Gastrocnemius medialis (tissue), 4 donors: ENCODE results near the gene CD37. TPM values are rescaled to one million over a fixed set of nuclear protein-coding genes. Genes with fewer than 3 reads are reported as not detected.
A peak's percentile ranks its signal among the peaks of the same experiment; 100 is the strongest.
"Not testable (repeated sequence)": the region's sequence is repeated elsewhere in the genome, so short reads cannot be mapped to it uniquely, and the experiment has no call there.

Experiments used
- ATAC-seq, 2 donors: fragments of 150-250 bp; one replicate each; pipeline ENCODE4 v1.9.1; 2016
- DNase-seq, 2 donors: peaks; one replicate each; pipeline ENCODE4 v3.0.0-alpha.2; 2019
- H3K27ac ChIP-seq, 4 donors: fragments of 200-600 bp; sonication (generic); 1 replicate in 1 of 4; 2 replicates in 3 of 4; pipeline ENCODE4 v1.5.1; 2016 to 2018; ENCODE audit warnings: mild to moderate bottlenecking in 2 of 4, moderate library complexity in 1 of 4
- H3K27me3 ChIP-seq, 3 donors: fragments of 200-600 bp; sonication (generic) in 2 of 3; 1 replicate in 1 of 3; 2 replicates in 2 of 3; pipeline versions ENCODE4 v1.5.1 to v1.6.0; 2016 to 2019; ENCODE audit warnings: mild to moderate bottlenecking in 1 of 3, moderate library complexity in 1 of 3
- H3K36me3 ChIP-seq, 2 donors: fragments of 200-600 bp; sonication (generic) in 1 of 2; one replicate each; pipeline ENCODE4 v1.5.1; 2017 to 2018
- H3K4me1 ChIP-seq, 2 donors: fragments of 200-600 bp; sonication (generic) in 1 of 2; one replicate each; pipeline ENCODE4 v1.5.1; 2016 to 2017; ENCODE audit warnings: mild to moderate bottlenecking in 2 of 2
- H3K4me3 ChIP-seq, 4 donors: fragments of 200-600 bp; sonication (generic) in 3 of 4; 1 replicate in 1 of 4; 2 replicates in 3 of 4; pipeline ENCODE4 v1.5.1; 2016 to 2019; ENCODE audit warnings: mild to moderate bottlenecking in 2 of 4
- H3K9me3 ChIP-seq, 3 donors: fragments of 200-600 bp; sonication (generic) in 2 of 3; 1 replicate in 1 of 3; 2 replicates in 2 of 3; pipeline ENCODE4 v1.5.1; 2016 to 2019
- POLR2A ChIP-seq, 2 donors: fragments of 450-650 bp; IDR thresholded peaks; one replicate each; pipeline ENCODE4 v1.6.1; 2017; ENCODE audit warnings: antibody characterized with exemption in 2 of 2, mild to moderate bottlenecking in 2 of 2, moderate library complexity in 2 of 2
- in situ Hi-C, 4 donors: fragments of 200-750 bp; cut with MboI; loops; one replicate each; pipeline versions ENCODE4 v1.15.0 to v1.8.0; 2017; ENCODE audit warnings: low sequenced_read_pairs in 4 of 4
- intact Hi-C: fragments of 100-400 bp; cut with DNase I; formaldehyde crosslinking; loops from one replicate; pipeline ENCODE4 v1.15.1; 2023; ENCODE audit warnings: low total_unique reads
- total RNA-seq, 4 donors: library from RNA; depleted of rRNA; stranded (reverse); fragments of >200 nt; gene quantifications; one replicate each; pipeline versions ENCODE4 v1.1.0 to v1.2.3, GENCODE V29; 2016
- TF ChIP-seq, protein P1 (sequence below), 5 experiments: fragments of 450-650 bp in 3 of 5; fragments of 200-600 bp in 2 of 5; sonication (generic) in 2 of 5; IDR thresholded peaks in 4 of 5; conservative IDR thresholded peaks in 1 of 5; 1 replicate in 4 of 5; 2 replicates in 1 of 5; pipeline ENCODE4 v1.5.1; 2016 to 2019; ENCODE audit warnings: antibody characterized with exemption in 5 of 5, mild to moderate bottlenecking in 3 of 5, moderate library complexity in 3 of 5

Gene CD37, protein sequence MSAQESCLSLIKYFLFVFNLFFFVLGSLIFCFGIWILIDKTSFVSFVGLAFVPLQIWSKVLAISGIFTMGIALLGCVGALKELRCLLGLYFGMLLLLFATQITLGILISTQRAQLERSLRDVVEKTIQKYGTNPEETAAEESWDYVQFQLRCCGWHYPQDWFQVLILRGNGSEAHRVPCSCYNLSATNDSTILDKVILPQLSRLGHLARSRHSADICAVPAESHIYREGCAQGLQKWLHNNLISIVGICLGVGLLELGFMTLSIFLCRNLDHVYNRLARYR
- 1 to 10 TPM; 1.6 to 8.5 (median 2.3) TPM for total RNA-seq

DNA sequence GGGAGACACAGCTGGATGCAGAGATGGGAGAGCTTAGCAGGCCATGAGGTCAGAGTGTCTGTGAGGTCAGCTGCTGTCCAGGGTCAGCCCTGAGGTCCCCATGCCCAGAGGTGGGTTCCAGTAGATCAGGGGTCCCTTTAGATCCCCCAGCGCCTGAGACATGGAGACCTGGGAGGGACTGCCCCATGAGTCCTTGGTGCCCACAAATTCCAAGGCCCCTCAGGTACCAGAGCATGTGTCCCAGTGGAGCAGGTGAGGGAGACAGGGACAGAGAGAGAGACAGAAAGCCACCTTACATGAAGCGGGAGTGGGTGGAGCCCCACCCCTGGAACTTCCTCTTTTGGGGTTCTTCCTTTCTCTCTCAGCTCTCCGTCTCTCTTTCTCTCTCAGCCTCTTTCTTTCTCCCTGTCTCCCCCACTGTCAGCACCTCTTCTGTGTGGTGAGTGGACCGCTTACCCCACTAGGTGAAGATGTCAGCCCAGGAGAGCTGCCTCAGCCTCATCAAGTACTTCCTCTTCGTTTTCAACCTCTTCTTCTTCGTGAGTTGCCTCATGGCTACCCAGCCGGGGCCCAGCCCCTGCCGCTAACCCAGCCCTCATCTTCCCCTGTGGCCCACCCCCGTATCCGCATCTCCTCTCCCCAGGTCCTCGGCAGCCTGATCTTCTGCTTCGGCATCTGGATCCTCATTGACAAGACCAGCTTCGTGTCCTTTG, at the start of gene CD37:
Gene CD37 (plus strand): TSS at position 336 of the 713 bp plus-strand sequence. CDS start 135 bp downstream, at position 471.
- peaks cover 0 to 13% of the 10 kb centered on the region in 2 donors for H3K4me1 ChIP-seq

DNA sequence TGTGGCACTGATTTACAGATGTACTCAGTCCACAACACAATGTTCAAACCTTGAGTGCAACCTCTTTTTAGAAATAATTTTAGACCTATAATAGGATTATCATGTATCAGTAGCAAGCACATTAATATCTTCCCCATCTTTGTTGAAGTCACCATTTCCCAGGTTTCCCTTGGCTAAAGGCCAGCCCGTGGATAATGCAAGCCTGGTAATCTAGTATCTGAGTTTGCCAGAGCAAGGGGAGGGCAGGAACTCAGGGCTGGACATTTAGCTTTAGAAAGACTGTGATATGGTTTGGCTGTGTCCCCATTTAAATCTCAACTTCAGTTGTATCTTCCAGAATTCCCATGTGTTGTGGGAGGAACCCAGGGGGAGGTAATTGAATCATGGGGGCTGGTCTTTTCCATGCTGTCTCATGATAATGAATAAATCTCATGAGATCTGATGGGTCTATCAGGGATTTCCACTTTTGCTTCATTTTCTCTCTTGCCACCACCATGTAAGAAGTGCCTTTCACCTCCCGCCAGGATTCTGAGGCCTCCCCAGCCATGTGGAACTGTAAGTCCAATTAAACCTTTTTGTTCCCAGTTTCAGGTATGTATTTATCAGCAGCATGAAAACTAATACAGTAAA, 48.0 kb upstream of the CD37 start:
- TF ChIP-seq POLR2A (IDR thresholded peaks at IDR 0.05) = no peak
- TF ChIP-seq, protein P1, sequence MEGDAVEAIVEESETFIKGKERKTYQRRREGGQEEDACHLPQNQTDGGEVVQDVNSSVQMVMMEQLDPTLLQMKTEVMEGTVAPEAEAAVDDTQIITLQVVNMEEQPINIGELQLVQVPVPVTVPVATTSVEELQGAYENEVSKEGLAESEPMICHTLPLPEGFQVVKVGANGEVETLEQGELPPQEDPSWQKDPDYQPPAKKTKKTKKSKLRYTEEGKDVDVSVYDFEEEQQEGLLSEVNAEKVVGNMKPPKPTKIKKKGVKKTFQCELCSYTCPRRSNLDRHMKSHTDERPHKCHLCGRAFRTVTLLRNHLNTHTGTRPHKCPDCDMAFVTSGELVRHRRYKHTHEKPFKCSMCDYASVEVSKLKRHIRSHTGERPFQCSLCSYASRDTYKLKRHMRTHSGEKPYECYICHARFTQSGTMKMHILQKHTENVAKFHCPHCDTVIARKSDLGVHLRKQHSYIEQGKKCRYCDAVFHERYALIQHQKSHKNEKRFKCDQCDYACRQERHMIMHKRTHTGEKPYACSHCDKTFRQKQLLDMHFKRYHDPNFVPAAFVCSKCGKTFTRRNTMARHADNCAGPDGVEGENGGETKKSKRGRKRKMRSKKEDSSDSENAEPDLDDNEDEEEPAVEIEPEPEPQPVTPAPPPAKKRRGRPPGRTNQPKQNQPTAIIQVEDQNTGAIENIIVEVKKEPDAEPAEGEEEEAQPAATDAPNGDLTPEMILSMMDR (IDR thresholded peaks at IDR 0.05 in 4 of 5, conservative IDR thresholded peaks at IDR 0.05 in 1 of 5) = no peak
- H3K27ac ChIP-seq = no peak overlapping the region
- intact Hi-C loops = no loop called here
- no peaks in the 10 kb centered on the region for H3K36me3 ChIP-seq
- H3K4me3 ChIP-seq = no peak overlapping the region
- no peaks in the 10 kb centered on the region for H3K9me3 ChIP-seq
- no peak for DNase-seq
- no peaks in the 10 kb centered on the region for H3K27me3 ChIP-seq
- no peaks in the 10 kb centered on the region for H3K4me1 ChIP-seq
- in situ Hi-C loops = no loop called here
- no peak for ATAC-seq

More for the DNA sequence above, at the start of gene CD37:
- DNase-seq (no peak), ATAC-seq (no peak)
- Histone ChIP-seq H3K4me3 (peak within 1 kb of the TSS in 1 of 4 donors; percentile 27), H3K36me3 (no peaks in the 10 kb centered on the region), H3K9me3 (no peaks in the 10 kb centered on the region), H3K27me3 (peaks cover 0 to 20% (median 17%) of the 10 kb centered on the region in 3 donors), H3K27ac (peak within 1 kb of the TSS in 1 of 4 donors; percentile 25)
- TF ChIP-seq, protein P1 (IDR thresholded peaks at IDR 0.05 in 4 of 5, conservative IDR thresholded peaks at IDR 0.05 in 1 of 5) = no peak
- no peak for TF ChIP-seq POLR2A (IDR thresholded peaks at IDR 0.05)
- in situ Hi-C loops (no loop called here), intact Hi-C loops (loop anchor here (5.0 kb wide), 1 partner anchor 208 kb away; no protein-coding TSS in a partner anchor)

DNA sequence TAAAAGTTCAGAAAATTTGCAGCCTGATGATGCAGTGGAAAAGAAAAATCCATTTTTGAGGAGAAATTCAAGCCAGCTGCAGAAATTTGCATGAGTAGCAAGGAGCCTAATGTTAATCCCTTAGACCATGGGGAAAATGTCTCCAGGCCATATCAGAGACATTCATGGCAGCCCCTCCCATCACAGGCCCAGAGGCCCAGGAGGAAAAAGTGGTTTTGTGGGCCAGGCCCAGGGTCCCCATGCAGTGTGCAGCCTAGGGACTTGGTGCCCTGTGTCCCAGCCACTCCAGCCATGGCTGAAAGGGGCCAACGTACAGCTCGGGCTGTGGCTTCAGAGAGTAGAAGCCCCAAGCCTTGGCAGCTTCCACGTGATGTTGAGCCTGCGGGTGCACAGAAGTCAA, 47.0 kb upstream of the CD37 start:
- in situ Hi-C loops, H3K27ac ChIP-seq, ATAC-seq, intact Hi-C loops, H3K9me3 ChIP-seq, H3K27me3 ChIP-seq, H3K36me3 ChIP-seq, H3K4me3 ChIP-seq, DNase-seq, H3K4me1 ChIP-seq: not testable (repeated sequence)

DNA sequence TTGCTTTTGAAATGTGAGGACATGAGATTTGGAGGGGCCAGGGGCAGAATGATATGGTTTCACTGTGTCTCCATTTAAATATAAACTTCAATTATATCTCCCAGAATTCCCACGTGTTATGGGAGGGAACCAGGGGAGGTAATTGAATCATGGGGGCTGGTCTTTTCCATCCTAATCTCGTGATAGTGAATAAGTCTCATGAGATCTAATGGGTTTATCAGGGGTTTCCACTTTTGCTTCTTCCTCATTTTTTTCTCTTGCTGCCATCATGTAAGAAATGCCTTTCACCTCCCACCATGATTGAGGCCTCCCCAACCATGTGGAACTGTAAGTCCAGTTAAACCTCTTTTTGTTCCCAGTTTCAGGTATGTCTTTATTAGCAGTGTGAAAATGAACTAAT, 45.9 kb upstream of the CD37 start:
- ATAC-seq, DNase-seq, H3K4me3 ChIP-seq, H3K4me1 ChIP-seq, intact Hi-C loops, in situ Hi-C loops, H3K36me3 ChIP-seq, H3K27ac ChIP-seq, H3K27me3 ChIP-seq, H3K9me3 ChIP-seq: not testable (repeated sequence)

DNA sequence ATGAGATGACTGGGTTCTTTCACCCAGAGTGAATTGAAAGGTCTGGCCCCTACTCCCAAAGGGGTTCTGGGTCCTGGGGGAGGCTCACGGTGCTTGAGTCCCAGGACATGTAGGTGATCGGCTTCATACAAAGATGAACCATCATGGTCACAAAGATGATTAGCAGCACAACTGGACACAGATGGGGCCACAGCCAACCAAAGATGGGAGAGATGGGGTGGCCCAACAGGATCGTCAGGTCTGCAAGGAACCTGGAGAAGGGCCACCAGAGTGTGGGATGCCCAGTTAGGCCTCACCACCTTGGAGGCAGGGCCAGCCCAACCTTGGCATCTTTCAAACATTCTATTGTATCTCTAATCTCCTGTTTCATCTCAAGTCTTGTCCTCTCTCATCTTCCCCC, 44.7 kb upstream of the CD37 start:
- DNase-seq = no peak
- TF ChIP-seq, protein P1 (IDR thresholded peaks at IDR 0.05 in 4 of 5, conservative IDR thresholded peaks at IDR 0.05 in 1 of 5) = no peak
- Histone ChIP-seq H3K36me3 (no peaks in the 10 kb centered on the region), H3K27me3 (no peaks in the 10 kb centered on the region), H3K27ac (no peak overlapping the region), H3K4me3 (no peak overlapping the region), H3K9me3 (no peaks in the 10 kb centered on the region), H3K4me1 (no peaks in the 10 kb centered on the region)
- in situ Hi-C loops = no loop called here
- intact Hi-C loops = no loop called here
- no peak for ATAC-seq
